ENCODE measurements around the gene ZFAND6.

The ZFAND6 gene

DNA sequence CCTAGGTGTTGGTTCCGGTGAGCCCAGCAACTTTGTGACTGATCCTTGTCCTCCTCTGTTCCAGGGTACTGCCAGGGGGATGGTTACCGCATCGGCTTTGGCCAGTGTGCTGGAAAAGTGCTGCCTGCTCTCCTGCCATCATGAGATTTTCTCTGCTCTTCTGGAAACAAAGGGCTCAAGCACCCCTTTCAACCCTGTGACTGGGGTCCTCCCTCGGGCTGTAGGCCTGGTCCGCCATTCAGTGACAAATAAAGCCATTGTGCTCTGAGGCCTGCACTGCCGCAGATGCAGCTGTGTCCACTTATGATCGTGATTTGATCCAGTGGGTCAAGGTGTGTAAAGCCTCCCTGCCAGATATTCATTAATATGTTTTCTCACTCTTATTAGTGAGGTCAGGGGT is 126.6 kb downstream of the ZFAND6 start:
- H3K79me2 ChIP-seq (ENCODE audit: control insufficient read depth, insufficient read depth, low read length, unreplicated experiment), result no peaks in the 10 kb centered on the region
- peaks cover 44% of the 10 kb centered on the region; the same call in 1 of the 2 replicates for H3K36me3 ChIP-seq (ENCODE audit: insufficient read depth, low read length)
- H3K4me3 ChIP-seq (ENCODE audit: low read depth, low read length), result no peak overlapping the region
- no peaks in the 10 kb centered on the region for H3K27me3 ChIP-seq (ENCODE audit: insufficient read depth, low read length)
- no peak overlapping the region for H3K27ac ChIP-seq (ENCODE audit: low read depth, low read length)
- no peak overlapping the region for H2AFZ ChIP-seq (ENCODE audit: low read length, unreplicated experiment)
- H3K4me1 ChIP-seq (ENCODE audit: control insufficient read depth, insufficient read depth, low read length, unreplicated experiment), result no peaks in the 10 kb centered on the region

DNA sequence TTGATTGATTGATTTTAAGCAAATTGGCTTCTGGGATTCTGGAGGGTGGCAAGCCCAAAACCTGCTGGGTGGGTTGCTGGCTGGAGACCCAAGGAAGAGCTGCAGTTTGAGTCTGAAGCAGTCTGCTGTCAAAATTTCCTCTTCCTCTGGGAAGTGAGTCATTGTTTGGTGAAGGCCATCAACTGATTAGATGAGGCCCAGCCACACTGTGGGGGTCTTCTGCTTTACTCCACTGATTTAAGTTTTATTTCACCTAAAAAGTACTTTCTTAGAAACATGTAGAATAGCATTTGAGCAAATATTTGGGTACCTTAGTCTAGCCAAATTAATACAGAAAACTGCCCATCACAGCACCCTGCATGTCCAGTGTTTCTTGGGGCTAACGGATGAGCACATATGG is 127.1 kb downstream of the ZFAND6 start:
- no peaks in the 10 kb centered on the region for H3K4me1 ChIP-seq (ENCODE audit: control insufficient read depth, insufficient read depth, low read length, unreplicated experiment)
- H3K79me2 ChIP-seq (ENCODE audit: control insufficient read depth, insufficient read depth, low read length, unreplicated experiment), result no peaks in the 10 kb centered on the region
- peaks cover 40% of the 10 kb centered on the region; the same call in 1 of the 2 replicates for H3K36me3 ChIP-seq (ENCODE audit: insufficient read depth, low read length)
- H3K27me3 ChIP-seq (ENCODE audit: insufficient read depth, low read length), result no peaks in the 10 kb centered on the region
- H2AFZ ChIP-seq (ENCODE audit: low read length, unreplicated experiment), result no peak overlapping the region
- no peak overlapping the region for H3K4me3 ChIP-seq (ENCODE audit: low read depth, low read length)
- H3K27ac ChIP-seq (ENCODE audit: low read depth, low read length), result no peak overlapping the region

Data from ACC112 (cell line).